ENCODE data around the gene SEMA4D. TPM values are rescaled to one million over a fixed set of nuclear protein-coding genes. Genes with fewer than 3 reads are reported as not detected.

SEMA4D gene
- total and polyA plus RNA-seq, 9 of the 15 experiments (the other 6 are each of a cell fraction or from before 2014, with no cell fraction given) = 0.38 to 5.1 (median 1.8) TPM

- ChIA-PET CTCF (ENCODE audit: low intra/inter-chr PET ratio) (no interaction called here), POLR2A (no interaction called here)
- intact Hi-C loops (cut with micrococcal nuclease) (no loop called here), in situ Hi-C loops (cut with MboI) (no loop called here)
- WGBS (ENCODE audit: insufficient coverage, low coverage, missing lambda C conversion rate) = 75% methylated on average over 5 of the region's 10 CpGs
- Histone ChIP-seq H3K27ac (ENCODE audit: extremely low read depth, low read depth, low read length) (no peak overlapping the region), H3K36me3 (ENCODE audit: control insufficient read depth, insufficient read depth, low read length) (peaks cover 37% of the 10 kb centered on the region; the same call in 2 of the 3 replicates), H3K4me3 (no peak overlapping the region), H3K4me2 (ENCODE audit: insufficient read depth, low read length) (no peak overlapping the region), H3K9me1 (ENCODE audit: control insufficient read depth, insufficient read depth, low read length) (no peaks in the 10 kb centered on the region), H3K27me3 (ENCODE audit: control insufficient read depth in 2 of 2, insufficient read depth in 2 of 2, low read length in 2 of 2) (no peaks in the 10 kb centered on the region; a peak in 1 of 5 replicates), H2AFZ (ENCODE audit: low read depth, low read length) (no peak overlapping the region), H3K79me2 (ENCODE audit: control insufficient read depth, insufficient read depth, low read length) (no peaks in the 10 kb centered on the region), H3K9ac (ENCODE audit: insufficient read depth in 1 of 2, low read depth in 2 of 2, low read length in 2 of 2) (no peak overlapping the region), H3K4me1 (replicated peaks in 1 of 2; ENCODE audit: control insufficient read depth in 2 of 2, insufficient read depth in 2 of 2, low read length in 2 of 2) (no peaks in the 10 kb centered on the region; a peak in 1 of 5 replicates), H4K20me1 (replicated peaks; ENCODE audit: control insufficient read depth, insufficient read depth, low read length) (no peaks in the 10 kb centered on the region), H3K9me3 (replicated peaks; ENCODE audit: control insufficient read depth, insufficient read depth, low read depth, low read length) (no peaks in the 10 kb centered on the region)
- ATAC-seq (no peak), DNase-seq (ENCODE audit: extremely low read depth in 1 of 4, low spot score in 3 of 4) (no peak), FAIRE-seq (no peak)
- BruUV-seq (replicated peaks) = no TSS peak
- TF ChIP-seq ETV5 (CRISPR knock-in tag; IDR thresholded peaks at IDR 0.05; ENCODE audit: low read depth) = no peak
- TF ChIP-seq TRIM25 (IDR thresholded peaks at IDR 0.05; ENCODE audit: borderline replicate concordance) = no peak
- no peak for TF ChIP-seq MEF2D (tag; conservative IDR thresholded peaks at IDR 0.05; ENCODE audit: low read depth)
- no peak for TF ChIP-seq FOS (IDR thresholded peaks at IDR 0.05; ENCODE audit: extremely low read depth, insufficient read length)
- no peak for TF ChIP-seq BHLHE40 (IDR thresholded peaks at IDR 0.05; ENCODE audit: low read length)
- TF ChIP-seq GATAD2B (IDR thresholded peaks at IDR 0.05; ENCODE audit: borderline replicate concordance) = no peak
These were observed 135.1 kb downstream of the SEMA4D start for GRCh38 chr9:89362647-89363310.

Measured in K562 (cell line).